Lung (tissue), 12 donors: ENCODE measurements around the gene ZBTB46. TPM values are rescaled to one million over a fixed set of nuclear protein-coding genes. Genes with fewer than 3 reads are reported as not detected.
A peak's percentile ranks its signal among the peaks of the same experiment; 100 is the strongest.

Experiments used
- ATAC-seq: fragments of 200-7000 bp; cut with Tn5 transposase; one replicate; pipeline ENCODE4 v1.9.1; 2020; ENCODE audit warnings: moderate number of reproducible peaks; ENCODE audit not compliant: insufficient read depth, low FRiP score
- DNase-seq, 3 donors: peaks; one replicate each; pipeline ENCODE4 v3.0.0-alpha.2; 2013 to 2017
- H3K27ac ChIP-seq, 2 donors: one replicate each; pipeline ENCODE4 v1.5.1; 2013; ENCODE audit warnings: mild to moderate bottlenecking in 2 of 2, moderate library complexity in 2 of 2, control low read depth in 1 of 2, inconsistent platforms in 1 of 2, low read depth in 1 of 2, low read length in 1 of 2
- H3K27me3 ChIP-seq, 3 donors: one replicate each; pipeline ENCODE4 v1.5.1; 2013; ENCODE audit warnings: low read length in 2 of 3; ENCODE audit not compliant: control insufficient read depth in 3 of 3, insufficient read depth in 3 of 3
- H3K36me3 ChIP-seq, 4 donors: one replicate each; pipeline ENCODE4 v1.5.1; 2013; ENCODE audit warnings: low read length in 4 of 4, mild to moderate bottlenecking in 1 of 4, moderate library complexity in 1 of 4; ENCODE audit not compliant: control insufficient read depth in 4 of 4, insufficient read depth in 4 of 4
- H3K4me1 ChIP-seq, 5 donors: one replicate each; pipeline ENCODE4 v1.5.1; 2013; ENCODE audit warnings: low read length in 5 of 5, mild to moderate bottlenecking in 2 of 5, moderate library complexity in 1 of 5; ENCODE audit not compliant: control insufficient read depth in 5 of 5, insufficient read depth in 5 of 5
- H3K4me3 ChIP-seq: one replicate; pipeline ENCODE4 v1.5.1; 2013; ENCODE audit warnings: mild to moderate bottlenecking, control low read depth, moderate library complexity
- H3K9ac ChIP-seq, 2 donors: one replicate each; pipeline ENCODE4 v1.5.1; 2013; ENCODE audit warnings: low read length in 2 of 2, control low read depth in 1 of 2; ENCODE audit not compliant: insufficient read depth in 1 of 2
- H3K9me3 ChIP-seq, 4 donors: one replicate each; pipeline ENCODE4 v1.5.1; 2013; ENCODE audit warnings: low read length in 3 of 4, mild to moderate bottlenecking in 1 of 4, moderate library complexity in 1 of 4; ENCODE audit not compliant: control insufficient read depth in 4 of 4, insufficient read depth in 3 of 4
- WGBS, 2 donors: extraction: QIAGEN DNeasy Blood & Tissue Kit; methylation state at CpG; one replicate each; pipeline ENCODE4 v1.1.7; 2013; 5-methylcytosine and 5-hydroxymethylcytosine counted together
- polyA plus RNA-seq, 2 donors: library from polyadenylated mRNA; stranded (reverse); fragments of 200-250 nt; gene quantifications; one replicate each; pipeline ENCODE4 v1.2.1, GENCODE V29; 2013
- total RNA-seq, 2 donors: library from RNA; depleted of rRNA in 1 of 2; stranded (reverse); fragments of >200 nt in 1 of 2; gene quantifications; one replicate each; pipeline ENCODE4 v1.2.1, GENCODE V29; 2014 to 2021
- TF ChIP-seq, protein P1 (sequence below): IDR thresholded peaks from 2 replicates; pipeline ENCODE4 v1.5.1; 2012; ENCODE audit warnings: mild to moderate bottlenecking; ENCODE audit errors: control extremely low read depth, extremely low read depth
- donor health status: control.
- donor health status: control.
- donor health status: Bipolar disorder and iron deficiency.
- donor health status: healthy.
- donor health status: DM: yes; HTN: yes; CAD: no.

ZBTB46 gene
- total and polyA plus RNA-seq, 4 donors = 3.4 to 15.3 (median 7.6) TPM

DNA sequence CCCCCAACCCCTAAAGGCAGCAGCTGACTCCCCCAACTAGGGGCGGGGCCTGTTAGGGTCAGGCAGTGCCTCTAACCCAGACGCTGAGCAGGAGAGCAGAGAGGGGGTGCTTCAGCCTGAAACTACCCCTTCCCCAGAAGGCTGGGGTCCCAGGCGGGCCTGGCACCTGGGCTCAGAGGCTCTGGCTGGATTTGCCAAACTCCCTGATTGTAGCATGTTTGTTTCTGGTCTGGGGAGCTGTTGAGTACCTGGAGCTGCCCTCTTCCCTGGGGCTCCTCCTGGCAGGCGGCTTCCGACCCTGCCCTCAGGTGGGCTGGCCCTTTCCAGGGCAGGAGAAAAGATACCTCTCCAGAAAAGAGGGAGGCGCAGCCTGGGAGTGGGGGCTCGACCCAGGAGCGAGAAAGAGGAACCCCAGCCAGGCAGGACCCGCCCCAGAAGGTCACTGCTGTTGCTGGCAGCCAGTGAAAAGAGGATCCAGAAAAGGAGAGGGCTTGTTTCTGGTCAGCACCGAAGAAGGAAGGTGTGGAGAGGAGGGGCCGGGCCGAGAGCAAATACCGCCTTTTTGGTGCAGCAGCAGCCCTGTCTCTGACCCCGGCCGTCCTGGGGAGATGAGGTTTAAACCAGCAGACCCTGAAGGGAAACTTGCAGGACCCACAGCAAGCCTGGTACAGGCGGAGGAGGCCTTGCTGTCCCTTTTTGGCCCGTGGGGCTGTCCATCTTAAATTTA is 29.4 kb upstream of the ZBTB46 start:
- Histone ChIP-seq H3K9me3 (no peaks in the 10 kb centered on the region), H3K27me3 (peaks cover 0 to 5% (median 0%) of the 10 kb centered on the region in 3 donors), H3K4me1 (peaks cover 2 to 48% (median 26%) of the 10 kb centered on the region in 5 donors), H3K36me3 (peaks cover 0 to 13% (median 3%) of the 10 kb centered on the region in 4 donors), H3K9ac (no peak overlapping the region), H3K4me3 (no peak overlapping the region), H3K27ac (no peak overlapping the region)
- ATAC-seq (no peak), DNase-seq (no peak)
- TF ChIP-seq, protein P1, sequence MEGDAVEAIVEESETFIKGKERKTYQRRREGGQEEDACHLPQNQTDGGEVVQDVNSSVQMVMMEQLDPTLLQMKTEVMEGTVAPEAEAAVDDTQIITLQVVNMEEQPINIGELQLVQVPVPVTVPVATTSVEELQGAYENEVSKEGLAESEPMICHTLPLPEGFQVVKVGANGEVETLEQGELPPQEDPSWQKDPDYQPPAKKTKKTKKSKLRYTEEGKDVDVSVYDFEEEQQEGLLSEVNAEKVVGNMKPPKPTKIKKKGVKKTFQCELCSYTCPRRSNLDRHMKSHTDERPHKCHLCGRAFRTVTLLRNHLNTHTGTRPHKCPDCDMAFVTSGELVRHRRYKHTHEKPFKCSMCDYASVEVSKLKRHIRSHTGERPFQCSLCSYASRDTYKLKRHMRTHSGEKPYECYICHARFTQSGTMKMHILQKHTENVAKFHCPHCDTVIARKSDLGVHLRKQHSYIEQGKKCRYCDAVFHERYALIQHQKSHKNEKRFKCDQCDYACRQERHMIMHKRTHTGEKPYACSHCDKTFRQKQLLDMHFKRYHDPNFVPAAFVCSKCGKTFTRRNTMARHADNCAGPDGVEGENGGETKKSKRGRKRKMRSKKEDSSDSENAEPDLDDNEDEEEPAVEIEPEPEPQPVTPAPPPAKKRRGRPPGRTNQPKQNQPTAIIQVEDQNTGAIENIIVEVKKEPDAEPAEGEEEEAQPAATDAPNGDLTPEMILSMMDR = no peak
- whole genome bisulfite sequencing, 2 donors = 48 to 72% methylated on average over 17 of the region's 17 CpGs

DNA sequence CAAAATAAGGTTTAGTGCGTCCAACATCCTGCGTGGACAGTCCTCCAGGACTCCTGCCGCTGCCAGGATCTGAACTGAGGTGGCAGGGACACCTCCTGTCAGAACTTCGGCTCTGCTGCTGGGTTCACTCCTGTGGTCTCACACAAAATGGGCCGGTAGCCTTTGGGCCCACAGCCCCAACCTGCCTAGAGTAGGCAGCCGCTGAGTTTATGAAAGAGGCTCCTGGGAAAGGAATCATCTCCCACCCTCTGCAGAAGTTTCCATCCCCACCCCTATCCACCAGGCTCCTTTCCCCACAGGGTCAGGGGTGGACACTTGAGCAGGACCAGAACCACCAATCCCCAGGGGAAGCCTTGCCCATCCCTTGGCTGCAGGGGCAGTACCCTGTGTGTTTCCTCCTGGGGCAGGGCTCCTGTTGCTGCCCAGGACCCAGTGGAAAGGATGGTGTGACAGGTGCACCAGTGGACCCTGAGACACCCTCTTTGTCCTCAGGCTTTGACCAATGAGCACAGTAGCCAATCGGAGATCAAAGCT is 28.2 kb upstream of the ZBTB46 start:
- peak overlapping the region; percentile 34 to 69 for H3K27ac ChIP-seq

DNA sequence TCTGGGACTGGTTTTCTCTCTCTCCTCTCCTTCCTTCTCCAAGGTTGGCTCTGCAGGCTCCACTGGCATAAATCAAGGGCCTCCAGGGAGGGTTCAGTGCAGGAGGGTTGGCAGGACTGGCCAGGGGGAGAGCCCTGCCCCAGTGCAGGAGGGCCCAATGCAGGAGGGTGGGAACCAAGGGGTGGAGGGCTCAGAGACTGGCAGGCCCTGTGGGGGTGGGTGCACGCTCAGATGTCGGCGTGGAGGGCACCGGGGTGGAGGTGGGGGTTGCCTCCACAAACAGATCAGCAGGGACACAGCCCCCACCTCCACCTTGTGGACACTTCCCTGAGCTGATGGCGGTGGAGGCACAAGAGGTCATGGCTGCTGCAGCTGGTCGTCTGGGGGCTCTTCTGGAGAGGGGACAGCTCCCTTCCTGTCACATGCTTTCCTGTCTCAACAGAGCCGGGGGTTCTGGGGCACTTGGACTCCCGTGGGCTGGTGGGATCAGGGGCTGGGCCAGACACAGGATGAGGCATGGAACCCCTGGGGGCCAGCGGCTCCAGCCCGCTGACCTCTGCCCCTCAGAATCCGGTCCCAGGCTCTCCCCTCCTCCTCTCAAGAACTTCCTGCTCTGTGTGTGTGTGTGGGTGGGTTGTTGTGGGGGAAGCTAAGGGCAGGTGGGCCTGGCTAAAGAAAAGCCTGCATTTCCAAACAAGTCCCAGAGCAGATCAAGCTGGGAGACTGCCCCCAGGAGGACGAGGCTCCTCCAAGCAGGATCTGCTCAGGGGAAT is 27.5 kb upstream of the ZBTB46 start:
- Histone ChIP-seq H3K27me3 (peaks cover 0 to 5% (median 0%) of the 10 kb centered on the region in 3 donors), H3K9me3 (no peaks in the 10 kb centered on the region), H3K36me3 (peaks cover 0 to 13% (median 3%) of the 10 kb centered on the region in 4 donors), H3K27ac (peak overlapping the region; percentile 34 to 69), H3K4me1 (peaks cover 7 to 59% (median 34%) of the 10 kb centered on the region in 5 donors), H3K9ac (no peak overlapping the region), H3K4me3 (no peak overlapping the region)
- 1 to 5% methylated on average over 12 of the region's 12 CpGs for whole genome bisulfite sequencing, 2 donors
- peak; percentile 69 to 84 (median 69) for DNase-seq
- TF ChIP-seq, protein P1 = peak; percentile 11
- ATAC-seq = no peak

More for the DNA sequence above, 28.2 kb upstream of the ZBTB46 start:
- no peaks in the 10 kb centered on the region for H3K9me3 ChIP-seq
- TF ChIP-seq, protein P1 = no peak
- H3K4me3 ChIP-seq = no peak overlapping the region
- ATAC-seq (no peak), DNase-seq (no peak)
- WGBS, 2 donors = 35 to 46% methylated on average over 7 of the region's 7 CpGs
- H3K27me3 ChIP-seq = peaks cover 0 to 5% (median 0%) of the 10 kb centered on the region in 3 donors
- H3K36me3 ChIP-seq = peaks cover 0 to 13% (median 3%) of the 10 kb centered on the region in 4 donors
- H3K4me1 ChIP-seq = peaks cover 7 to 59% (median 31%) of the 10 kb centered on the region in 5 donors
- no peak overlapping the region for H3K9ac ChIP-seq
